HFF-Myc (cell line): ENCODE measurements around the gene LIPC.

Experiments
- DNase-seq: peaks from one replicate; pipeline ENCODE4 v3.0.0-alpha.2; 2011; ENCODE audit warnings: low read depth; ENCODE audit errors: extremely low read depth
- H3K4me3 ChIP-seq: replicated peaks from 2 replicates; pipeline ENCODE4 v1.5.1; 2011; ENCODE audit warnings: low read depth, mild to moderate bottlenecking, control low read depth, low read length
- TF ChIP-seq, protein P1 (sequence below): IDR thresholded peaks from 2 replicates; pipeline ENCODE4 v1.5.1; 2012; ENCODE audit warnings: mild to moderate bottlenecking, low read depth, low read length, control low read depth; ENCODE audit errors: missing control alignments

The LIPC gene

DNA sequence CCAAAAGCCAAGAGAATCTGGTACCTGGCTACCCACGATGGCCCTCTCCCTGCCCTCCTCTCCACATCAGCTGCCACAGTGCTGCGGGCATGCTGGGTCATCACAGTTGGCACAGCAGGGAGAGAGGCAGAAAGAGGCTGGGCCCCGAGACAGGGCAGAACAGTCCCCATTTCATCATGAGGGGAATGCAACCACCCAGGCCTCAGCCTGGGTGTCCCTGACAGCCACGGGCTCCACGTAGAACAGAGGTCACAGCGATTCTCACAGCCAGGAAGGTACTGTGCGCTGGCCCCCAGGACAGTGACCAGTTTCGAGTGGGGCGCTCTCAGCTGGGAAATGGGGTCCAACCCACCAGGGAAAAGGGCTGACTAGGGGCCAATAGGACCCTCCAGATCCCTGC, 6.3 kb downstream of the LIPC start:
- TF ChIP-seq, protein P1, sequence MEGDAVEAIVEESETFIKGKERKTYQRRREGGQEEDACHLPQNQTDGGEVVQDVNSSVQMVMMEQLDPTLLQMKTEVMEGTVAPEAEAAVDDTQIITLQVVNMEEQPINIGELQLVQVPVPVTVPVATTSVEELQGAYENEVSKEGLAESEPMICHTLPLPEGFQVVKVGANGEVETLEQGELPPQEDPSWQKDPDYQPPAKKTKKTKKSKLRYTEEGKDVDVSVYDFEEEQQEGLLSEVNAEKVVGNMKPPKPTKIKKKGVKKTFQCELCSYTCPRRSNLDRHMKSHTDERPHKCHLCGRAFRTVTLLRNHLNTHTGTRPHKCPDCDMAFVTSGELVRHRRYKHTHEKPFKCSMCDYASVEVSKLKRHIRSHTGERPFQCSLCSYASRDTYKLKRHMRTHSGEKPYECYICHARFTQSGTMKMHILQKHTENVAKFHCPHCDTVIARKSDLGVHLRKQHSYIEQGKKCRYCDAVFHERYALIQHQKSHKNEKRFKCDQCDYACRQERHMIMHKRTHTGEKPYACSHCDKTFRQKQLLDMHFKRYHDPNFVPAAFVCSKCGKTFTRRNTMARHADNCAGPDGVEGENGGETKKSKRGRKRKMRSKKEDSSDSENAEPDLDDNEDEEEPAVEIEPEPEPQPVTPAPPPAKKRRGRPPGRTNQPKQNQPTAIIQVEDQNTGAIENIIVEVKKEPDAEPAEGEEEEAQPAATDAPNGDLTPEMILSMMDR, result no peak
- no peak overlapping the region for H3K4me3 ChIP-seq

DNA sequence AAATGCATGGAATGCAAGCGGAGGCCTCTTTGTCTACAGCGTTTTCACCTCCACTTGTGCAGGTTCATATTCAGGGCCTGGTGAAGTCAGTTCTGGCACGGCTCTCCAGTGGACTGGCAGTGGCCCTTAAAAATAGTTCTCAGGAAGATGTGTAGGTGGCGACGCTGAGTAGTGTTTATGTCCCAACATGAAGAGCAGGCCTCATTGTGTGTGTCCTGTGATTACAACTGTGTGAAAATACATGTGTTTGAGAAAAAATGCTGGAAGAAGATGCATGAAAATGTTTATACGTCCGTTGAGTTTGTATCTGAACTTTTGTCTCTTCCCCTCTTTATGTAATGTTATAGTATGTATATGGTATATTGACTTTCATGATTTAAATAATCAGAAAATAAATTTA, 7.2 kb downstream of the LIPC start:
- DNase-seq, result no peak
- TF ChIP-seq, protein P1, result peak; percentile 48
- no peak overlapping the region for H3K4me3 ChIP-seq

More for the DNA sequence above, 6.3 kb downstream of the LIPC start:
- DNase-seq, result no peak

DNA sequence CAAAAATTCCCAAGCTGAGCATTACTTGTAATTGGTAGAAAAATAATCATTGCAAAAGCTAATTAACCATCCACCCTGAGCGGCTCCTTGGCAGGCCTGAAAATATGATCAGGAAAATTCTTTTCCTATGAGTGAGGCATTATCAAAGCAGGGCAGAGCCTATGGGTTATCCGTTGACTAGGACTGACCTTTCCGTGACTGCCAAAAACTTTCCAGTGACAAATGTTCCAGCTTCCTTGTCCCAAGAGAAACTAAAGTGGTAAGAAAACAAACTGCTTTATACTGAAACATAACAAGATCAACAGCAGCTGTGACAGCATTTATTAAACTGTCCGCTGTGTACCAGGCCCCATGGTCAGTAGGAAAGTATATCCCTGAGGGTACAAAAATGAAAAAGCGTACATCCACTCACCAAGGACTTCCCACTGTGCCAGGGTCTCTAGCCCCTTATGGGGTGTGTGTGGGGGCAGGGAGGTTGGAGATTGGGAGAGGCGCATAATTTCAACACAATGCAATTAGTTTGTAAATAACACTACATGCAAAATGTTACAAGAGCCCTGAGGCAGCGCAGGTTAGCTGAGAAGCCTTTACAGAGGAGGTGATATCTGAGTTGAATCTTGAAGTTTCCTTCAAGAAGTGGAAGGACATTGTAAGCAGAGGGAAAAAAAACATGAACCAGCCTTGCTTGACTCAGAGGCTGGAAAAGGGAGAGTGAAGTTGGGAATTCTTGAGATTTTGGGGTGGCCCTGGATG, 8.5 kb downstream of the LIPC start:
- no peak overlapping the region for H3K4me3 ChIP-seq
- no peak for DNase-seq

DNA sequence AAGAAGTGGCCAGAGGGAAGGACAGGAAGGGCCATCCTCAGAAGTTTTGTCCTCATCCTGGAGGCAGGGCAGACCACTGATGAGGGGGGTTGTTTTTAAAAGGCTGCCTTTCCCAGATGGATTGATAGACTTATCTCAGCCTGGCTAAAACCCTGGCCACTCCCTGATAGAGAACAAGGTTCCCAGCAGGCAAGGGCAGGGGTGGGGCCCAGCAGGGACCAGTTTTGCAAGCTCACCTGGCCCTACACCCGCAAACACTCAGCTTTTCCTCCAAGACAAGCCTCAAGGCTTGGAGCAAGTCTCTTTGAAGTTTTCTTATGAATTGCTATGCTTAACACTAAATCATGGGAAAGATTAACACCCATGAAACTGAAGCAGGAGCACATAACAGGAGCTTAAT, 9.1 kb downstream of the LIPC start:
- no peak overlapping the region for H3K4me3 ChIP-seq
- TF ChIP-seq, protein P1, result no peak
- DNase-seq, result no peak

More for the DNA sequence above, 8.5 kb downstream of the LIPC start:
- TF ChIP-seq, protein P1, result no peak

DNA sequence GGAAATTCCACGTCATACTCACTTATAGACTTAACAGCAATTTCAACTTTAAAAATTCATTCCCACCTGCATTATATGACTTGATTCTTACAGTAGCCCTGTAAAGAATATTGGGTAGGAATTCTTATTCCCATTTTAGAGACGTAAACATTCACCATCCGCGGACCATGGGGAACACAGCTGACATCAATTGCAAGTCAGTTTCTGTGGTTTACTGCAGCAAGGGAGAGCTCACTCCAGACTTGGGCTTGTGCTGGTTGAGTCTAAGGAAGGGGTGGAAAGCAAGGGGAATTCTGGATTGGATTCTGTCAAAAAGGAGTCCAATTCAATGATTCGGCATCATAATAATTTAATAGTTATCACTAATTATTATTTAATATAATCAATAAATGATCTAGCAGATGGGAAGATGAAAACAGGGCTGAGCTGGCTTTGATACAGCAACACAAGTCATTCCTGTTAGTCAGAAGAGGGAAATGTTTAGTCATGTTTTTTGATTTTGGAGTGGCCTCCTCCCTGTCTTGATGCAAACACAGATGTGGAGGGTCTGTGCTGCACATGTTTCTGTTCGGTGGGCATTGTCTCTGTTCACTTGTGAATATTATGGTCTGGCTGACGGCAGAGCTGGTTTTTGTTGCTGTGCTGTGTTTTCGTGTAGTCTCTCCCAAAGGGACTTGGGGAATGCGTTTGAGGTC, 9.7 kb downstream of the LIPC start:
- H3K4me3 ChIP-seq, result no peak overlapping the region
- TF ChIP-seq, protein P1, result no peak
- peak; percentile 92 for DNase-seq

DNA sequence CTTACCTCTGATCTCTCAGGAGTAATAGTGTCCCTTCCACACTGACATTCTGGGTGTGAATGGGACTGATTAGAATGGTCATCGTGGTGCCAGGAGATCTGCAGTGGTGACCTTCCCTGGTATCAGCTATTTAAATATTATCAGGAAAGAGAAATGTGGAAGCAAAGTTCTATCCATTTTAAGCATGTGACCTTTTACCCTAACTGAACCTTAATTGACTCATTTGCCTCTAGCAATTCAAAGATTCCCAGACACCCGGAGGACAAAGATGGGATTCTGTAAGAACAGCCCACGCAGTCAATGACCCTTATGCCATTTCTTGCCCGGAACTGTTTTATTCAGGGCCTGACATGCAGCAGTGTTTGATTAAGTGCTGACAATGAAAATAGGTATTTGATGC, 10.3 kb downstream of the LIPC start:
- H3K4me3 ChIP-seq, result no peak overlapping the region
- TF ChIP-seq, protein P1, result no peak
- no peak for DNase-seq

DNA sequence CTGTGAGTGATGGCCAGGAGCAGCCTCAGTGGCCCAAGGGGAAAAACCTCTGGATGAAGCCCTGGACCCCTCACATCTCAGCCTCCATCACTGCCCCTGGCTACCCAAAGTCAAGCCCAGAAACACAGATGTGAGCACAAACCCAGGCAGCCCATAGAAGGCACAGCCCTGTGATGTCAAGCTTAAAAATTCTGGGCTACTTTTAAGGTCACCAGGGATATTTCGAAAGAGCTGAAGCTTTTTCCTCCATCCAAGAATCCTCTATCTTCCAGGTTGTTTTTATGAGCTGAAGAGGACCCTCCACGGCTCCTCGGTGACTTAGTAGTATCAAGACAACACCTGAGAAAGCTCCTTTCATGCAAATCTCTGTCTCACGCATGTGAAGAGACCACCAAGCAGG, 11.5 kb downstream of the LIPC start:
- H3K4me3 ChIP-seq, result no peak overlapping the region
- DNase-seq, result no peak
- TF ChIP-seq, protein P1, result no peak
